Right lobe of liver (tissue), 6 donors: ENCODE measurements around the gene KIF6. TPM values are rescaled to one million over a fixed set of nuclear protein-coding genes. Genes with fewer than 3 reads are reported as not detected.

Experiments
- ATAC-seq, 4 donors: fragments of 200-7000 bp; cut with Tn5 transposase; one replicate each; pipeline ENCODE4 v1.9.1; 2020; ENCODE audit warnings: mild to moderate bottlenecking in 4 of 4, moderate library complexity in 4 of 4
- DNase-seq, 3 donors: peaks; one replicate each; pipeline ENCODE4 v3.0.0-alpha.2; 2020
- H3K27ac ChIP-seq, 3 donors: fragments of 200-600 bp; one replicate each; pipeline ENCODE4 v1.8.0; 2022
- H3K27me3 ChIP-seq, 2 donors: fragments of 200-600 bp; one replicate each; pipeline ENCODE4 v1.8.0; 2022
- H3K36me3 ChIP-seq, 4 donors: fragments of 200-600 bp; sonication (generic) in 1 of 4; one replicate each; pipeline versions ENCODE4 v1.5.1 to v1.8.0; 2017 to 2022; ENCODE audit warnings: control low read depth in 1 of 4
- H3K4me1 ChIP-seq, 4 donors: fragments of 200-600 bp; sonication (generic) in 1 of 4; one replicate each; pipeline versions ENCODE4 v1.5.1 to v1.8.0; 2017 to 2022; ENCODE audit warnings: control low read depth in 1 of 4
- H3K4me3 ChIP-seq, 3 donors: fragments of 200-600 bp; one replicate each; pipeline ENCODE4 v1.8.0; 2022
- H3K9me3 ChIP-seq, 4 donors: fragments of 200-600 bp; sonication (generic) in 1 of 4; one replicate each; pipeline versions ENCODE4 v1.5.1 to v1.8.0; 2017 to 2022; ENCODE audit warnings: control low read depth in 1 of 4
- CTCF ChIP-seq, 4 donors: fragments of 200-600 bp in 3 of 4; fragments of 450-650 bp in 1 of 4; IDR thresholded peaks; one replicate each; pipeline versions ENCODE4 v1.5.1 to v1.8.0; 2016 to 2022; ENCODE audit warnings: antibody characterized with exemption in 4 of 4, mild to moderate bottlenecking in 2 of 4
- POLR2A ChIP-seq: fragments of 450-650 bp; IDR thresholded peaks from one replicate; pipeline ENCODE4 v1.6.1; 2017; ENCODE audit warnings: antibody characterized with exemption, mild to moderate bottlenecking
- WGBS: methylation state at CpG from one replicate; pipeline ENCODE4 v1.1.6; 2018; ENCODE audit warnings: low coverage, low lambda C conversion rate; ENCODE audit not compliant: insufficient coverage; ENCODE audit errors: missing lambda C conversion rate; 5-methylcytosine and 5-hydroxymethylcytosine counted together
- intact Hi-C, 2 donors: fragments of 100-400 bp; cut with DNase I; formaldehyde crosslinking; loops; one replicate each; pipeline versions ENCODE4 v1.11.2 to v1.14.1; 2022
- total RNA-seq, 6 experiments: library from RNA; depleted of rRNA in 2 of 6; stranded (reverse); fragments of >200 nt in 2 of 6; fragmentation: NEBNext Ultra II Directional in 3 of 6; extraction: Animal tissue kit (Norgen Biotek cat#: 25700) in 3 of 6; gene quantifications; one replicate each; pipeline versions ENCODE4 v1.1.0 to v1.2.4, GENCODE V29; 2016 to 2023
- donor health status: DM: no; HTN: yes; CAD: no.
- donor health status: DM: no; HTN: no; CAD: no.
- donor health status: DM: no; HTN: no; CAD: no.
- donor health status: DM: no; HTN: yes; CAD: no.
- donor health status: DM: no; HTN: yes; CAD: no.

KIF6 gene
- total RNA-seq, 6 experiments from 2014 or later = 0.18 to 0.83 (median 0.37) TPM; not detected in 2

GRCh38 chr6:39453956-39454524 is 271.2 kb downstream of the KIF6 start:
- Histone ChIP-seq H3K4me1 (no peaks in the 10 kb centered on the region), H3K9me3 (no peaks in the 10 kb centered on the region), H3K4me3 (no peak overlapping the region), H3K27ac (no peak overlapping the region), H3K27me3 (no peaks in the 10 kb centered on the region), H3K36me3 (no peaks in the 10 kb centered on the region)
- 74% methylated on average over 2 of the region's 2 CpGs for WGBS
- DNase-seq (no peak), ATAC-seq (no peak)
- intact Hi-C loops = no loop called here
- TF ChIP-seq CTCF (IDR thresholded peaks at IDR 0.05) = no peak
- TF ChIP-seq POLR2A = no peak

GRCh38 chr6:39453241-39453640 is 272.0 kb downstream of the KIF6 start:
- intact Hi-C loops = no loop called here
- 48% methylated on average over 4 of the region's 5 CpGs for WGBS
- no peaks in the 10 kb centered on the region for H3K36me3 ChIP-seq
- ATAC-seq = no peak
- TF ChIP-seq CTCF (IDR thresholded peaks at IDR 0.05) (no peak), POLR2A (no peak)
- DNase-seq = no peak
- H3K27me3 ChIP-seq = no peaks in the 10 kb centered on the region
- H3K4me1 ChIP-seq = no peaks in the 10 kb centered on the region
- no peak overlapping the region for H3K27ac ChIP-seq
- H3K4me3 ChIP-seq = no peak overlapping the region
- H3K9me3 ChIP-seq = no peaks in the 10 kb centered on the region

- H3K9me3 ChIP-seq = no peaks in the 10 kb centered on the region
- no peaks in the 10 kb centered on the region for H3K27me3 ChIP-seq
- 64% methylated on average over 5 of the region's 5 CpGs for WGBS
- no peak overlapping the region for H3K27ac ChIP-seq
- no peaks in the 10 kb centered on the region for H3K4me1 ChIP-seq
- no peak for ATAC-seq
- TF ChIP-seq POLR2A (no peak), CTCF (IDR thresholded peaks at IDR 0.05) (no peak)
- intact Hi-C loops = no loop called here
- no peaks in the 10 kb centered on the region for H3K36me3 ChIP-seq
- H3K4me3 ChIP-seq = no peak overlapping the region
- DNase-seq = no peak
Observed at GRCh38 chr6:39452306-39453145, 272.7 kb downstream of the KIF6 start.

- no peak for DNase-seq
- no peaks in the 10 kb centered on the region for H3K9me3 ChIP-seq
- H3K36me3 ChIP-seq = no peaks in the 10 kb centered on the region
- intact Hi-C loops = no loop called here
- WGBS = 60% methylated on average over 1 of the region's 2 CpGs
- TF ChIP-seq POLR2A (no peak), CTCF (IDR thresholded peaks at IDR 0.05) (peak in 3 of 4 donors; percentile 6 to 33 (median 13))
- H3K4me3 ChIP-seq = no peak overlapping the region
- H3K4me1 ChIP-seq = no peaks in the 10 kb centered on the region
- no peak overlapping the region for H3K27ac ChIP-seq
- no peak for ATAC-seq
- no peaks in the 10 kb centered on the region for H3K27me3 ChIP-seq
Observed at GRCh38 chr6:39451831-39452230, 273.4 kb downstream of the KIF6 start.
